HepG2 (cell line): ENCODE results near the gene PRKAG3. TPM values are rescaled to one million over a fixed set of nuclear protein-coding genes. Genes with fewer than 3 reads are reported as not detected.

Experiments
- EP300 ChIP-seq, 3 experiments: sonication (generic) in 1 of 3; formaldehyde crosslinking in 1 of 3; IDR thresholded peaks; 2 replicates each; pipeline versions ENCODE4 v1.5.1 to v1.6.1; 2011 to 2020; ENCODE audit warnings: low read depth in 2 of 3, low read length in 2 of 3, borderline replicate concordance in 1 of 3, improper control_type of control experiment in 1 of 3, mild to moderate bottlenecking in 1 of 3, missing genetic modification reagents in 1 of 3, moderate library complexity in 1 of 3
- HES4 ChIP-seq: sonication (generic); formaldehyde crosslinking; IDR thresholded peaks from 2 replicates; pipeline ENCODE4 v1.9.0; 2021; ENCODE audit warnings: mild to moderate bottlenecking, missing genetic modification reagents, borderline replicate concordance
- MLLT10 ChIP-seq: sonication (generic); formaldehyde crosslinking; IDR thresholded peaks from 2 replicates; pipeline ENCODE4 v1.4.0; 2020; ENCODE audit warnings: missing genetic modification reagents
- NBN ChIP-seq: fragments of 450-650 bp; conservative IDR thresholded peaks from 2 replicates; pipeline ENCODE4 v1.6.1; 2017
- NCOR1 ChIP-seq: fragments of 200-600 bp; sonication (generic); IDR thresholded peaks from 2 replicates; pipeline ENCODE4 v1.7.0; 2017; ENCODE audit warnings: antibody characterized with exemption, low read length, borderline replicate concordance
- NFE2L2 ChIP-seq: fragments of 150-350 bp; IDR thresholded peaks from 2 replicates; pipeline ENCODE4 v1.6.1; 2014; ENCODE audit warnings: low read length
- PHF5A ChIP-seq: IDR thresholded peaks from one replicate; pipeline ENCODE4 v1.6.1; 2018; ENCODE audit warnings: low read depth, missing genetic modification reagents; ENCODE audit not compliant: unreplicated experiment
- STAT5B ChIP-seq: sonication (generic); formaldehyde crosslinking; IDR thresholded peaks from 2 replicates; pipeline ENCODE4 v1.4.0; 2020; ENCODE audit warnings: missing genetic modification reagents
- TBX2 ChIP-seq: sonication (generic); formaldehyde crosslinking; IDR thresholded peaks from 2 replicates; pipeline ENCODE4 v1.5.0; 2020; ENCODE audit warnings: missing genetic modification reagents, mild to moderate bottlenecking, borderline replicate concordance
- TRIM24 ChIP-seq: sonication (generic); formaldehyde crosslinking; IDR thresholded peaks from 2 replicates; pipeline ENCODE4 v1.8.0; 2022; ENCODE audit warnings: mild to moderate bottlenecking, missing genetic modification reagents
- ZNF207 ChIP-seq: fragments of 450-650 bp; IDR thresholded peaks from 2 replicates; pipeline ENCODE4 v1.6.1; 2016; ENCODE audit warnings: antibody characterized with exemption, borderline replicate concordance
- ZNF781 ChIP-seq: sonication (generic); formaldehyde crosslinking; IDR thresholded peaks from 2 replicates; pipeline ENCODE4 v1.5.1; 2020; ENCODE audit warnings: borderline replicate concordance, mild to moderate bottlenecking, missing genetic modification reagents; ENCODE audit errors: not compliant biosample characterization
- ZNF790 ChIP-seq: sonication (generic); formaldehyde crosslinking; IDR thresholded peaks from 2 replicates; pipeline ENCODE4 v1.8.0; 2022; ENCODE audit warnings: missing genetic modification reagents, mild to moderate bottlenecking, borderline replicate concordance
- polyA plus RNA-seq, 8 experiments: library from polyadenylated mRNA; depleted of rRNA in 3 of 8; stranded (reverse) in 7 of 8; unstranded in 1 of 8; fragments of >200 nt; fragmentation: Illumina TruSeq in 4 of 8; extraction: Trizol in 4 of 8; gene quantifications; 2 replicates each; pipeline versions ENCODE4 v1.2.1 to v1.2.3, GENCODE V29; 2011 to 2016; ENCODE audit warnings: low read depth in 4 of 8, missing spikeins in 1 of 8, mixed read lengths in 1 of 8; ENCODE audit not compliant: insufficient read depth in 1 of 8
- total RNA-seq, 5 experiments: library from RNA; depleted of rRNA; stranded (reverse); fragments of >200 nt; fragmentation: Illumina TruSeq; extraction: Trizol; gene quantifications; 2 replicates each; pipeline ENCODE4 v1.2.3, GENCODE V29; 2016; ENCODE audit warnings: low read depth in 1 of 5
- TF ChIP-seq, protein P1 (sequence below): sonication (generic); formaldehyde crosslinking; IDR thresholded peaks from 2 replicates; pipeline ENCODE4 v1.5.0; 2020; ENCODE audit warnings: mild to moderate bottlenecking, missing genetic modification reagents
- TF ChIP-seq, protein P2 (sequence below): sonication (generic); formaldehyde crosslinking; IDR thresholded peaks from 2 replicates; pipeline ENCODE4 v1.4.0; 2020; ENCODE audit warnings: missing genetic modification reagents, borderline replicate concordance
- TF ChIP-seq, protein P3 (sequence below): IDR thresholded peaks from 2 replicates; pipeline ENCODE4 v1.6.1; 2016; ENCODE audit warnings: low read depth, control low read depth
- TF ChIP-seq, protein P4 (sequence below): sonication (generic); formaldehyde crosslinking; IDR thresholded peaks from 2 replicates; pipeline ENCODE4 v1.4.0; 2020; ENCODE audit warnings: missing genetic modification reagents
- TF ChIP-seq, protein P5 (sequence below): sonication (generic); formaldehyde crosslinking; IDR thresholded peaks from 2 replicates; pipeline ENCODE4 v1.4.0; 2020; ENCODE audit warnings: missing genetic modification reagents
- TF ChIP-seq, protein P6 (sequence below): sonication (generic); formaldehyde crosslinking; IDR thresholded peaks from 2 replicates; pipeline ENCODE4 v1.8.0; 2023; ENCODE audit warnings: mild to moderate bottlenecking, missing genetic modification reagents

PRKAG3 gene
- total and polyA plus RNA-seq, 2 of the 13 experiments (the other 11 are each of a cell fraction or from before 2014, with no cell fraction given): not detected

DNA sequence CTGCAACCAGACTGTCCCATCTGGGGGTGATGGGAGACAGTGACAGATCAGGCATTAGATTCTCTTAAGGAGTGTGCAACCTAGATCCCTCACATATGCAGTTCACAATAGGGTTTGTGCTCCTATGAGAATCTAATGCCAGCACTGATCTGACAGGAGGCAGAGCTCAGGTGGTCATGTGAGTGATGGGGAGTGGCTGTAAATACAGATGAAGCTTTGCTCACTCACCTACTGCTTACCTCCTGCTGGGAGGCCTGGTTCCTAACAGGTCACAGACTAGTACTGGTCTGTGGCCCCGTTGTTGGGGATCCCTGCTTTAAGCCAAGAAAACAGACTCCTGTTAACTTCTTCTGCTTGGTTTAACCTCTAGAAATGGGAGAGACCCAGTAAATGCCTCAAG, 46.5 kb downstream of the PRKAG3 start (continued):
- TF ChIP-seq NCOR1: no peak
- TF ChIP-seq TBX2 (CRISPR knock-in tag): 0 out of 2 replicates have a peak, but pooled peaks have one; percentile 23
- TF ChIP-seq TRIM24 (CRISPR knock-in tag): no peak
- TF ChIP-seq, protein P1, sequence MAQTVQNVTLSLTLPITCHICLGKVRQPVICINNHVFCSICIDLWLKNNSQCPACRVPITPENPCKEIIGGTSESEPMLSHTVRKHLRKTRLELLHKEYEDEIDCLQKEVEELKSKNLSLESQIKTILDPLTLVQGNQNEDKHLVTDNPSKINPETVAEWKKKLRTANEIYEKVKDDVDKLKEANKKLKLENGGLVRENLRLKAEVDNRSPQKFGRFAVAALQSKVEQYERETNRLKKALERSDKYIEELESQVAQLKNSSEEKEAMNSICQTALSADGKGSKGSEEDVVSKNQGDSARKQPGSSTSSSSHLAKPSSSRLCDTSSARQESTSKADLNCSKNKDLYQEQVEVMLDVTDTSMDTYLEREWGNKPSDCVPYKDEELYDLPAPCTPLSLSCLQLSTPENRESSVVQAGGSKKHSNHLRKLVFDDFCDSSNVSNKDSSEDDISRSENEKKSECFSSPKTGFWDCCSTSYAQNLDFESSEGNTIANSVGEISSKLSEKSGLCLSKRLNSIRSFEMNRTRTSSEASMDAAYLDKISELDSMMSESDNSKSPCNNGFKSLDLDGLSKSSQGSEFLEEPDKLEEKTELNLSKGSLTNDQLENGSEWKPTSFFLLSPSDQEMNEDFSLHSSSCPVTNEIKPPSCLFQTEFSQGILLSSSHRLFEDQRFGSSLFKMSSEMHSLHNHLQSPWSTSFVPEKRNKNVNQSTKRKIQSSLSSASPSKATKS (CRISPR knock-in tag): no peak
- no peak for TF ChIP-seq ZNF781 (CRISPR knock-in tag)
- TF ChIP-seq STAT5B (CRISPR knock-in tag): no peak
- TF ChIP-seq NFE2L2: no peak
- no peak for TF ChIP-seq ZNF207
- TF ChIP-seq HES4: no peak
- no peak for TF ChIP-seq PHF5A (CRISPR knock-in tag)
- TF ChIP-seq, protein P2, sequence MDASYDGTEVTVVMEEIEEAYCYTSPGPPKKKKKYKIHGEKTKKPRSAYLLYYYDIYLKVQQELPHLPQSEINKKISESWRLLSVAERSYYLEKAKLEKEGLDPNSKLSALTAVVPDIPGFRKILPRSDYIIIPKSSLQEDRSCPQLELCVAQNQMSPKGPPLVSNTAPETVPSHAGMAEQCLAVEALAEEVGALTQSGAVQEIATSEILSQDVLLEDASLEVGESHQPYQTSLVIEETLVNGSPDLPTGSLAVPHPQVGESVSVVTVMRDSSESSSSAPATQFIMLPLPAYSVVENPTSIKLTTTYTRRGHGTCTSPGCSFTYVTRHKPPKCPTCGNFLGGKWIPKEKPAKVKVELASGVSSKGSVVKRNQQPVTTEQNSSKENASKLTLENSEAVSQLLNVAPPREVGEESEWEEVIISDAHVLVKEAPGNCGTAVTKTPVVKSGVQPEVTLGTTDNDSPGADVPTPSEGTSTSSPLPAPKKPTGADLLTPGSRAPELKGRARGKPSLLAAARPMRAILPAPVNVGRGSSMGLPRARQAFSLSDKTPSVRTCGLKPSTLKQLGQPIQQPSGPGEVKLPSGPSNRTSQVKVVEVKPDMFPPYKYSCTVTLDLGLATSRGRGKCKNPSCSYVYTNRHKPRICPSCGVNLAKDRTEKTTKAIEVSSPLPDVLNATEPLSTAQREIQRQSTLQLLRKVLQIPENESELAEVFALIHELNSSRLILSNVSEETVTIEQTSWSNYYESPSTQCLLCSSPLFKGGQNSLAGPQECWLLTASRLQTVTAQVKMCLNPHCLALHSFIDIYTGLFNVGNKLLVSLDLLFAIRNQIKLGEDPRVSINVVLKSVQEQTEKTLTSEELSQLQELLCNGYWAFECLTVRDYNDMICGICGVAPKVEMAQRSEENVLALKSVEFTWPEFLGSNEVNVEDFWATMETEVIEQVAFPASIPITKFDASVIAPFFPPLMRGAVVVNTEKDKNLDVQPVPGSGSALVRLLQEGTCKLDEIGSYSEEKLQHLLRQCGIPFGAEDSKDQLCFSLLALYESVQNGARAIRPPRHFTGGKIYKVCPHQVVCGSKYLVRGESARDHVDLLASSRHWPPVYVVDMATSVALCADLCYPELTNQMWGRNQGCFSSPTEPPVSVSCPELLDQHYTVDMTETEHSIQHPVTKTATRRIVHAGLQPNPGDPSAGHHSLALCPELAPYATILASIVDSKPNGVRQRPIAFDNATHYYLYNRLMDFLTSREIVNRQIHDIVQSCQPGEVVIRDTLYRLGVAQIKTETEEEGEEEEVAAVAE (CRISPR knock-in tag): no peak
- TF ChIP-seq MLLT10 (CRISPR knock-in tag): no peak
- TF ChIP-seq, protein P3, sequence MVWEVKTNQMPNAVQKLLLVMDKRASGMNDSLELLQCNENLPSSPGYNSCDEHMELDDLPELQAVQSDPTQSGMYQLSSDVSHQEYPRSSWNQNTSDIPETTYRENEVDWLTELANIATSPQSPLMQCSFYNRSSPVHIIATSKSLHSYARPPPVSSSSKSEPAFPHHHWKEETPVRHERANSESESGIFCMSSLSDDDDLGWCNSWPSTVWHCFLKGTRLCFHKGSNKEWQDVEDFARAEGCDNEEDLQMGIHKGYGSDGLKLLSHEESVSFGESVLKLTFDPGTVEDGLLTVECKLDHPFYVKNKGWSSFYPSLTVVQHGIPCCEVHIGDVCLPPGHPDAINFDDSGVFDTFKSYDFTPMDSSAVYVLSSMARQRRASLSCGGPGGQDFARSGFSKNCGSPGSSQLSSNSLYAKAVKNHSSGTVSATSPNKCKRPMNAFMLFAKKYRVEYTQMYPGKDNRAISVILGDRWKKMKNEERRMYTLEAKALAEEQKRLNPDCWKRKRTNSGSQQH: no peak
- TF ChIP-seq, protein P4, sequence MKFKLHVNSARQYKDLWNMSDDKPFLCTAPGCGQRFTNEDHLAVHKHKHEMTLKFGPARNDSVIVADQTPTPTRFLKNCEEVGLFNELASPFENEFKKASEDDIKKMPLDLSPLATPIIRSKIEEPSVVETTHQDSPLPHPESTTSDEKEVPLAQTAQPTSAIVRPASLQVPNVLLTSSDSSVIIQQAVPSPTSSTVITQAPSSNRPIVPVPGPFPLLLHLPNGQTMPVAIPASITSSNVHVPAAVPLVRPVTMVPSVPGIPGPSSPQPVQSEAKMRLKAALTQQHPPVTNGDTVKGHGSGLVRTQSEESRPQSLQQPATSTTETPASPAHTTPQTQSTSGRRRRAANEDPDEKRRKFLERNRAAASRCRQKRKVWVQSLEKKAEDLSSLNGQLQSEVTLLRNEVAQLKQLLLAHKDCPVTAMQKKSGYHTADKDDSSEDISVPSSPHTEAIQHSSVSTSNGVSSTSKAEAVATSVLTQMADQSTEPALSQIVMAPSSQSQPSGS: no peak
- TF ChIP-seq, protein P5, sequence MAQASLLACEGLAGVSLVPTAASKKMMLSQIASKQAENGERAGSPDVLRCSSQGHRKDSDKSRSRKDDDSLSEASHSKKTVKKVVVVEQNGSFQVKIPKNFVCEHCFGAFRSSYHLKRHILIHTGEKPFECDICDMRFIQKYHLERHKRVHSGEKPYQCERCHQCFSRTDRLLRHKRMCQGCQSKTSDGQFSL (CRISPR knock-in tag): no peak
- TF ChIP-seq EP300 (IDR thresholded peaks at IDR 0.05; ENCODE audit: low read depth in 2 of 2, low read length in 2 of 2): no peak
- no peak for TF ChIP-seq EP300 (CRISPR knock-in tag; IDR thresholded peaks at IDR 0.05; ENCODE audit: borderline replicate concordance)
- no peak for TF ChIP-seq ZNF790 (CRISPR knock-in tag)
- no peak for TF ChIP-seq NBN
- TF ChIP-seq, protein P6, sequence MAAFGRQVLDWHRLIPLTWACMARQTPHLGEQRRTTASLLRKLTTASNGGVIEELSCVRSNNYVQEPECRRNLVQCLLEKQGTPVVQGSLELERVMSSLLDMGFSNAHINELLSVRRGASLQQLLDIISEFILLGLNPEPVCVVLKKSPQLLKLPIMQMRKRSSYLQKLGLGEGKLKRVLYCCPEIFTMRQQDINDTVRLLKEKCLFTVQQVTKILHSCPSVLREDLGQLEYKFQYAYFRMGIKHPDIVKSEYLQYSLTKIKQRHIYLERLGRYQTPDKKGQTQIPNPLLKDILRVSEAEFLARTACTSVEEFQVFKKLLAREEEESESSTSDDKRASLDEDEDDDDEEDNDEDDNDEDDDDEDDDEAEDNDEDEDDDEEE (CRISPR knock-in tag): no peak
